ENCODE measurements around the gene GYS1.

The GYS1 gene

DNA sequence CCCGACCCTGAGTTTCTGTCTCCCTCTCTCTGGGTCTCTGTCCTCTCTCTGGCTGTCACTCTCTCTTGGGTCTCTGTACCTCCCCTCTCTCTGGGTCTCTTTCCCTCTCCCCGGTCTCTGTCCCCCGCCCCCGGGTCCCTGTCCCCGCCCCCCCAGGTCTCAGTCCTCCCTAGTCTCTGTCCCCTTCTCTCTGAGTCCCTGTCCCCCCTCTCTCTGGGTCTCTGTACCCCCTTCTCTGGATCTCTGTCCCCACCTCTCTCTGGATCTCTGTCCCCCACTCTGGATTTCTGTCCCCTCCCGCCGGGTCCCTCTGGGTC is 30.3 kb downstream of the GYS1 start:
- no peak for DNase-seq

DNA sequence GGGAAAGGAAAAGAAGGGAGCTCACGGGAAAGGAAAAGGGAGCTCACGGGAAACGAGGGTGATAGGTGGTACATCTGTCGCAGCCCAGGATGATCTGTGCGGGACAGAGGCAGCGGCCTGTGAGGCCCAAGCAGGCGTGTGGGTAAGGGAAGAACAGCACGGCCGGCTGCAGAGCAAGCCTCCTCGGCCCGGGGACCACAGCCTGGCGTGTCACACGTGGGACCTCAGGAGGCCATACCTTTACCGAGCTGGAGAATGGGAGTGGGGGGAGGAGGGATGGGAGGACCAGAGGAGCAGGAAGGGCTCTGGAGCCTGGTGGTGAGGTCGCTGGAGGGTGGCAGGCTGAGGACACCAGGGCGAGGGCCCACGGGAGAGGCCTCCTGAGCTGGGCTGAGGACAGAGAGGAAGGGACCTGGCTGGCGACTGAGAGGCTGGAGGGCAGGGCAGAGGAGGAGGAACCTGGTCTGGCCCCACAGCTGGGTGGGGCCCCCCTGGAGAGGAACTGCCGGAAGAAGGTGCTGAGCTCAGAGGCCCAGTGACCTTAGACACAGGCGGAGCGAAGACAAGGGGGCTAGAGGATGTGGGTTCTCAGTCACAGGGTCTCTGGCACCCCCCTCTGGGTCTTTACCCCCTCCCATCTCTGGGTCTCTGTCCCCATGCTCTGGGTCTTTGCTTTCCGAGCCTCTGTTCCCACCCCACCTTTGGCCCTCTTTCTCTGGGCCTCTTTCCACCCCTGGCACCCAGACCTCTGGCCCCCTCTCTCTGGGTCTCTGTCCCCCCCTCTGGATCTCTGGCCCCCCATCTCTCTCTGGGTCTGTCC is 30.9 kb downstream of the GYS1 start:
- peak; percentile 34 for DNase-seq

DNA sequence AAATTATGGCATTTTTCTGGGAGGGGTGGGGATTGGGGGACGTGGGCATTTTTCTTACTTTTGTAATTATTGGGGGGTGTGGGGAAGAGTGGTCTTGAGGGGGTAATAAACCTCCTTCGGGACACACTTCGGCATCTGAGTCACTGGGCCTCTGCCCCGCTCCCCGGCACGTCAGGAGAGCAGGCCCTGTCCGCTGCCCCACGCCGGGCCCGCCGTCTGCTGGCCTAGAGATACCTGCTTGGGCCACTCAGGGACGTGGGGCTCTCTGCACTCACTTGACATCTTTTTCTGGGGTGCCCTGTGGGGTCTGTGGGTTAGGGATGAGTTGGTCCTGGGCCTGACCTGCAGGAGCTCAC is 31.5 kb downstream of the GYS1 start:
- no peak for DNase-seq

DNA sequence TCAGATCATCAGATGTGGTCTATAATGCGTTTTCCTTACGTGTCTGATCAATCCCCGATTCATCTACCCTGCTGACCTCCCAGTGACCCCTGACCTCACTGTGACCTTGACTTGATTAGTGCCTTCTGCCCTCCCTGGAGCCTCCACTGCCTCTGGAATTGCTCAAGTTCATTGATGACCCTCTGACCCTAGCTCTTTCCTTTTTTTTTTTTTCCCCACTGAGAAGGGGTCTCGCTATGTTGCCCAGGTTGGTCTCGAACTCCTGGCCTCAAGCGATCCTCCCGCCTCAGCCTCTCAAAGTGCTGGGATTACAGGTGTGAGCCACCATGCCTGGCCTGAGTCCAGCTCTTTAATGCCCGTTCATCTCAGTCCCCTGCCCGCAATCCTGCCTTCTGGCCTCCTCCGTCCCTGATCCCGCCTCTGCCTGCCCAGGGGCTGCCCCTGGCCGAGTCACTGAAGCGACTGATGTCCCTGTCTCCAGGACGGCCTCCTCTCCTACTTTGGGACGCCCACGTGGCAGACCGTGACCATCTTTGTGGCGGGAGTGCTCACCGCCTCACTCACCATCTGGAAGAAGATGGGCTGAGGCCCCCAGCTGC is 32.0 kb downstream of the GYS1 start:
- no peak for DNase-seq

DNA sequence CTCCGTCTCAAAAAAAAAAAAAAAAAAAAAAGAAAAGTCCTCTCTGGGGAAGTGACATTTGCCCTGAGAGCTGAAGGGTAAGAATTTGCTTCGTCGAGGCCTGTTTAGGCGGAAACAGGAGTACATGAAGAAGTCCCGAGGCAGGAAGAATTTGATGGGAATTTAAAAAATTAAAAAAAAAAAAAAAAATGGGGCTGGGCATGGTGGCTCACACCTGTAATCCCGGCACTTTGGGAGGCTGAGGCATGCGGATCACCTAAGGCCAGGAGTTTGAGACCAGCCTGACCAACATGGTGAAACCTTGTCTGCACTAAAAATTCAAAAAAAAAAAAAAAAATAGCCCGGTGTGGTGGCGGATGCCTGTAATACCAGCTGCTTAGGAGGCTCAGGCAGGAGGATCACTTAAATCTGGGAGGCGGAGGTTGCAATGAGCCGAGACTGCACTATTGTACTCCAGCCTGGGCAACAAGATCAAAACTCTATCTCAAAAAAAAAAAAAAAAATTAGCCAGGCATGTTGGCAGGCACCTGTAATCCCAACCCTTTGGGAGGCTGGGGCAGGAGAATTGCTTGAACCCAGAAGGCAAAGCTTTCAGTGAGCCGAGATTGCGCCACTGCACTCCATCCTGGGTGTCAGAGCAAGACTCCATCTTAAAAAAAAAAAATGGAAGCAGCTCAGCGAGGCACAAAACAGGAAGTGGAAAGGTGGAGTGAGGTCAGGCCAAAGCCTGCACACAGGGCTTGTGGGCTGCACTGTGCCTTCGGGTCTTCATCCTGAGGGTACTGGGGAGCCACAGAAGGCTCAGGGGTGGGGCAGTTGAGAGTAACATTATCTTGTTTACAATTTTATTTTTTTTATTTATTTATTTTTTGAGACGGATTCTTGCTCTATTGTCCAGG is 33.5 kb downstream of the GYS1 start:
- DNase-seq, result no peak

DNA sequence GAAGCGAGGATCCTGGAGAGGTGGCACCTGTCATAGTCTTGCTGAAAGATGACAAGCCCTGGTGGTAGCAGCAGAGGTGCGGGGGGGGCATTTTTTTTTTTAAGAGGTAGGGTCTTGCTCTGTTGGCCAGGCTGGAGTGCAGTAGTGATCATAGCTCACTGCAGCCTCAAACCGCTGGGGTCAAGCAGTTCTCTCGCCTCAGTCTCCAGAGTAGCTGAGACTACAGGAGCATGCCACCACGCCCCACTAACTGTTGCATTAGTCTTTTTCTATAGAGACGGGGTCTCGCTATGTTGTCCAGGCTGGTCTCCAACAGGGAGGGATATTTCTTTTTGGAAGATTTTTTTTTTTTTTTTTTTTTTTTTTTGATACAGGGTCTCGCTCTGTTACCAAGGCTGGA is 35.1 kb downstream of the GYS1 start:
- no peak for DNase-seq

DNA sequence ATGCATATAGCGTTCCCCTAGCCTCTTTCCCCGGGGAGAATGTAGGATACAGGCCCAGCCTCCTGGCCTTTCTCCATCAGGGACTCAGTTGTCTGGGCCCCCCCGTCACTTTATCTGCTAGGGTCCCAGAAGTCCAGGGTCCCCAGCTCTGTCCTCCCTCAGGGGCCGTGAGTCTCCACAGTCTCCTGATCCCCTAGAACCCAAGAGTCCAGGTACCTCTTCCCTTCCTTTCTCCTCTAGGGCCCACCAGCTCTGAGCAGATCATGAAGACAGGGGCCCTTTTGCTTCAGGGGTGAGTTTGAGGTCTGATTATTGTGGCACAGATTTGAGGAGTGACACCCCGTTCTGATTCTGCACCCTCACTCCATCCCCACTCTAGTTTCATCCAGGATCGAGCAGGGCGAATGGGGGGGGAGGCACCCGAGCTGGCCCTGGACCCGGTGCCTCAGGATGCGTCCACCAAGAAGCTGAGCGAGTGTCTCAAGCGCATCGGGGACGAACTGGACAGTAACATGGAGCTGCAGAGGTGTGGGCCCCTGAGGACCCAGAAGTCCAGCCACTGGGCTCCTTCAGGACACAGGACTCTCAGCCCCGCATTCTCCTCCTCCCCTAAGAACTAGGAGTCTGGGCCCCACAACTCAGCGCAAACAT is 37.7 kb downstream of the GYS1 start:
- no peak for DNase-seq

DNA sequence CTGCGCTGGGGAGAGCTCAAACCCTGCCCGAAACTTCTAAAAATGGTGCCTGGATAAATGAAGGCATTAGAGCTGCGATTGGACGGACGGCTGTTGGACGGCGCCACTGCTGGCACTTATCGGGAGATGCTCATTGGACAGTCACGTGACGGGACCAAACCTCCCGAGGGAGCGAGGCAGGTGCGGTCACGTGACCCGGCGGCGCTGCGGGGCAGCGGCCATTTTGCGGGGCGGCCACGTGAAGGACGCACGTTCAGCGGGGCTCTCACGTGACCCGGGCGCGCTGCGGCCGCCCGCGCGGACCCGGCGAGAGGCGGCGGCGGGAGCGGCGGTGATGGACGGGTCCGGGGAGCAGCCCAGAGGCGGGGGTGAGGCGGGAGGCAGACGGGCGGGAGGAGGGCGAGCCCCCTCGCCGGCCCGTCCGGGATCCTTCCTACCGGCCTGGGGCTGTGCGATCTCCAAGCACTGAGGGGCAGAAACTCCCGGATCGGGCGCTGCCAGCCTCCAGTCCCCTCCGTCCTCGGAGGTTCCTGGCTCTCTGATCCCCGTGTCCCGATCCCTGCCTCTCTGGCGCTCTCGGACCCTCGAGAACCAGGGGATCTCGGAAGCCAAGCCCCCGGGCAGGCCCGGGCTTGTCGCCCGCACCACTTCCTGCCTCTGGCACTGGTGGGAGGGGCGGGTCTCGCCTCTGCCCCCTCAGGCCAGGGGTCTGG is 38.4 kb downstream of the GYS1 start, which contains the start of gene BAX:
TSS of gene BAX (plus strand) at position 281 of the 713 bp plus-strand sequence. CDS start at position 335, 54 bp downstream.
- DNase-seq, result peak; percentile 79

DNA sequence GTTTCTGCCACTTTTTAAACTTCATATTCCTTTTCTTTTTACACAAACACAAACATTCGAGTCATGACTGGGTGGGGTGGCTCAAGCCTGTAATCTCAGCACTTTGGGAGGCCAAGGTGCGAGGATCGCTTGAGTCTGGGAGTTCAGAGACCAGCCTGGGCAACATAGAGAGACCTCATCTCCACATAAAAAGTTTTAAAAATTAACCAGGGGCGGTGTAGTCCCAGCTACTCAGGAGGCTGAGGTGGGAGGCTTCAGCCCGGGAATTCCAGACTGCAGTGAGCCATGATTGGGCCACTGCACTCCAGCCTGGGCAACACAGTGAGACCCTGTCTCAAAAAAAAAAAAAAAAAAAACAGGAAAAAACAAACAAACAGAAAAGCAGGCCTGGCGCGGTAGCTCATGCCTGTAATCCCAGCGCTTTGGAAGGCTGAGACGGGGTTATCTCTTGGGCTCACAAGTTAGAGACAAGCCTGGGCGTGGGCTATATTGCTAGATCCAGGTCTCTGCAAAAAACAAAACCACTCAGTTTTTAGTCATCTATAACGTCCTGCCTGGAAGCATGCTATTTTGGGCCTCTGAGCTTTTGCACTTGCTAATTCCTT is 39.0 kb downstream of the GYS1 start:
- DNase-seq, result no peak

DNA sequence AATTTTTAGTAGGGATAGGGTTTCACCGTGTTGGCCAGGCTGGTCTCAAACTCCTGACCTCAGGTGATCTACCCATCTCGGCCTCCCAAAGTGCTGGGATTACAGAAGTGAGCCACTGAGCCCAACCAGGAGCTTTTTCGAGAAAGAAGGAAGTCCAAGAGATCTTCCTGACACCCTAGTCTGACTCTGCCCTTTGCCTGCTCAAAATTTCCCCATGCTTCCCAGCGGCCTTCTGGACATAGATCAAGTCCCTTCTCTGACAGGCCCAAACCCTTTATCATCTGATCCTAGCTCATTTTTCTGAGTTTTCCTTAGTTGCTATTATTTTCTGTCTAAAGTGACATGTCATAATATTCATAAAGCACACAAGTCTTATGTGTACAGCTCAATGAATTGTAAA is 40.0 kb downstream of the GYS1 start:
- DNase-seq, result no peak

DNA sequence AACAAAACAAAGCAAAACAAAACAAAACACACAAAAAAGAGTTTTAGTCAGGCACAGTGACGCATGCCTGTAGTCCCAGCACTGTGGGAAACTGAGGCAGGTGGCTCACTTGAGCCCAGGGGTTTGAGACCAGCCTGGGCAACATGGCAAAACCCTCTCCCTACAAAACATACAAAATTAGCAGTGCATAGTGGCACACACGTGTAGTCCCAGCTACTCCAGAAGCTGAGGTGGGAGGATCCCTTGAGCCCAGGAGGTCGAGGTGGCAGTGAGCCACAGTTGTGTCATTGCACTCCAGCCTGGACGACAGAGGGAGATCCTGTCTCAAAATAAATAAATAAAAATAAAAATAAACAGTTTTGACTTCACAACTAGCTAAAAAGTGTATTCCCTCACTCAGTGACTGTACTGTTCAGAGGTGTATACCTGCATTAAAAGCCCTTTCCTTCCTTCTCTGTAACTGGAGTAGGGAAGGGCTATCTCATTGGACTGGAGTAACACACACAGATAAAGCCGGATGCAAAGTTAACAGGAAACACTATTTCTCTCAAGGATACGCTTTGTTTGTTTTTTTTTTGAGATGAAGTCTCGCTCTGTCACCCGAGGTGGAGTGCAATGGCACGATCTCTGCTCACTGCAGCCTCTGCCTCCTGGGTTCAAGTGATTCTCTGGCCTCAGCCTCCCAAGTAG is 42.1 kb downstream of the GYS1 start:
- no peak for DNase-seq

DNA sequence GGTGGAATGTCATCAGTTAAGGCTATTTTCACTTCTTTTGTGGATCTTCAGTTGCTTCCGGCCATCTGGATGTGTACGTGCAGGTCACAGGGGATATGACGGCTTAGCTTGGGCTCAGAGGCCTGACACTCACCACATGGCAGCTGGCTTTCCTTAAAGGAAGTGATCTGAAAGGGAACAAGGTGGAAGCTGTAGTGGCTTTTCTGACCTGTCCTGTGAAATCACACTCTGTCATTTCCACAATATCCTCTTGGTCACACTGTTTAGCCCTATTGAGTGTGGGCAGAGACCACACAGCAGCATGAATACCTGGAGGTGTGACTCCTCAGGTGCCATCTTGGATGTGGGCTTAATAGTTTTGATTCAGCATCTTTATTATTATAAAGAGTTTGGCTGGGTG is 43.0 kb downstream of the GYS1 start:
- no peak for DNase-seq

DNA sequence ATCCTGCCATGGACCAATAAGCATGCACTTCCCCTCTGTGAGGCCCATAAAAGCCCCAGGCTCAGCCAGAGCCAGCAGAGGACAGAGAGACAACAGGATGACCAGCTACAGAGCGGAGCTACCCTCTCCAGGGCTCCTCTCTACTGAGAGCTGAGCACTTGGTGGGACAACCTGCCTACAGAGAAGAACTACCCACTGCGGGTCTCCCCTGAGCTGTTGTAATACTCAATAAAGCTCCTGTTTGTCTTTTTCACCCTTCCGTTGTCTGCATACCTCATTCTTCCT is 45.9 kb downstream of the GYS1 start:
- no peak for DNase-seq

DNA sequence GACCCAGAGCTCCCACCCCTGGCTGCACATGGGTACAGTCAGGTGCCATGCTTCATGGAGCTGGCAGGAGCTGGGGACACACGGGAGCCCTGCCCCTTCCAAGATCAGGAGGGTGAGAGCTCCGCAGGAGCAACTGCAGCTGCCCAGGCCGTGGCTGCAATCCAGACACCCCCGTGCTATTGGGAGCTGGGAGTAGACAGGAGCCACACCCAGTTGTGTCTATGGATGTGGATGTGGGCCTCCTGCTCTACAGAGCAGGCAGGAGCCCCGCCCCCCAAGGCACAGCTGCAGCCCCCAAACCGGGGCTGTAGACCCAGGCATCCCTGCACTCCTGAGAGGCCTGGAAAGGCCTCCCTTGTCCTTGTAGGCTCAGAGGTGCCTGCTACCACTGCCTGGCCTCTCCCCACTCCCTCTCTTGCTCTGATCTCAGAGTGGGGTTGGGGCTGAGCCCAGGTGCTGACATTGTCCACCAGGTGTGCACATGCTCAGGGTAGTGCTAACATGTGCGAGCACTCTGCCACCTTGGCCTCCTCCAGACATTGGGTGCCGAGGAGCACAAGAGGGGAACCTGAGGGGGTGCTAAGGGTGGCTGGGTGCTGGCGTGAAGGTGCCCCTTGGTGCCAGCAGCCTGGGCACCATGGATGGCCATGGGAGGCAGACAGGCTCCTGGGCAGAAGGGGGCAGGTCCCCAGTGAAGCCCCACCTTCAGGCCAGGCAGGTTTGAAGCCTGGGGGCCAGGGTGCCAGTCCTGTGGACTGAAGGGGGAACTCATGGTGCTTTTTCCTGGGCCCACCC is 46.4 kb downstream of the GYS1 start:
- DNase-seq, result no peak

DNA sequence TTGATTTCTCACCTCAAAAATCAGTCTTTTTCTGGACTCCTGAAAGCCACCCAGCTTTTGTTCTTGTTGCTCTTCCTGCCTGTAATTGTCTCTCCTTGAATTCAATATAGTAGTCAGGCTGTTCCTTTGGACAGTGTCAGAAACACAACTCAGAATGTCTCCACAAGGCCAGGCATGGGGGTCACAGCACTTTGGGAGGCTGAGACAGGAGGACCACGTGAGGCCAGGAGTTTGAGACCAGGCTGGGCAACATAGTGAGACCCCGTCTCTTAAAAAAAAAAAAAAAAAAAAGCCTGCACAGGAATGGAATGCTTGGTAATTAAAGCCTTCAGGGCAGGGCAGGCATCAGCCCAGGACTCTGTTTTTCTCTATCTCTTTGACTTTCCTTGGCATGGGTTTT is 47.3 kb downstream of the GYS1 start:
- DNase-seq, result no peak

DNA sequence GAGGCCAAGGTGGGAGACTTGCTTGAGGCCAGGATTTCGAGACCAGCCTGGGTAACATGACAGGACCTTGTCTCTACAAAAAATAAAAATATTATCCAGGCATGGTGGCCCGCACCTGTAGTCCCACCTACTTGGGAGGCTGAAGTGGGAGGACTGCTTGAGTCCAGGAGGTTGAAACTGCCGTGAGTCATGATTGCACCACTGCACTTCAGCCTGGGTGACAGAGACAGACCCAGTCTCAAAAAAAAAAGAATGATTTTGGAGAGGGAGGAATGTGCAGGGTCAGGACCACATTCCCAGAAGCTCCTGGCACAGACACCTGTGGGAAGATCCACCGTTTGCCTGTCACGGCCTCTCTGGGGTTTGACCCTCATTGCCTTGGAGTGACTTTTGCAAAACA is 47.7 kb downstream of the GYS1 start:
- DNase-seq, result no peak

DNA sequence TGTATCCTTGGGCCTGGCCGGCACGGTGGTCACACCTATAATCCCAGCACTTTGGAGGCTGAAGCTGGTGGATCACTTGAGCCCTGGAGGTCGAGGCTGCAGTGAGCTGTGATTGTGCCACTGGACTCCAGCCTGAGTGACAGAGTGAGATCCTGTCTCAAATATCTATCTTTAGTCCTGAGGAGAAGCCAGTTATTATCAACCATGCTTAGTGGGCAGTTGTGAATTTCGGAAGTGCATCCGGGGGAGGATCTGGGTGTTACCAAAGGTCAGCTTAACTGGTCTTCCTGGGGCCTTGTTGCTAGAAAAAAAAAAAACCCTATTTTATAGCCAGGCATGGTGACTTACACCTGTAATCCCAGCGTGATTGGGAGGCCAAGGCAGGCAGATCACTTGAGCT is 50.0 kb downstream of the GYS1 start:
- DNase-seq, result no peak

DNA sequence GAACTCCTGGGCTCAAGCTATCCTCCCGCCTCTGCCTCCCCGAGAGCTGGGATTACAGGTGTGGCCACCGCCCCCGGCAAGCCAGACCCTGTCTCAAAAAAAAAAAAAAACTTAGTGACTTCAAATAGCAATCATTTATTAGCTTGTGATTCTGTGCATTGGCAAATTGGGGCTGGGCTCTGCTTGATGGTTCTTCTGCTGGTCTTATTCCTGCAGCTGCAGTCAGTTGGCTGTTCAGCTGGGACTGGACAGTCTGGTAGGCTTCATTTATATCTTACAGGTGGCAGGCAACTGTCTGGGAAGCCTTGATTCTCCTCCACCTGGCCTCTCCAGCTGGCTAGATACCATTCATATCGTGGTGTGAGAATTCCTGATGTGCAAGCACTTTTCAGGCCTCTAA is 52.2 kb downstream of the GYS1 start:
- DNase-seq, result no peak

DNA sequence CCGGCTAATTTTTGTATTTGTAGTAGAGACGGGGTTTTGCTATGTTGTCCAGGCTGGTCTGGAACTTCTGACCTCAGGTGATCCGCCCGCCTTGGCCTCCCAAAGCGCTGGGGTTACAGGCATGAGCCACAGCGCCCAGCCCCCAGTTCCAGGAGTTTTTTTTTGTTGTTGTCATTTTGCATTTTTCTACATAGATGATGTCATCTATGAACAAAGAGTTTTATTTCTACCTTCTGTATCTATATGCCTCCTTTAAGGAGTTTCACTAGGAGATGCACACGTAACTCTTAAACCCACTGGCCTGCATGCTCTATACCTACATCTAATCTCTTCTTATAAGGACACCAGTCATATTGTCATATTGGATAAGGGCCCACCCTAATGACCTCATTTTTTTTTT is 54.9 kb downstream of the GYS1 start:
- no peak for DNase-seq

DNA sequence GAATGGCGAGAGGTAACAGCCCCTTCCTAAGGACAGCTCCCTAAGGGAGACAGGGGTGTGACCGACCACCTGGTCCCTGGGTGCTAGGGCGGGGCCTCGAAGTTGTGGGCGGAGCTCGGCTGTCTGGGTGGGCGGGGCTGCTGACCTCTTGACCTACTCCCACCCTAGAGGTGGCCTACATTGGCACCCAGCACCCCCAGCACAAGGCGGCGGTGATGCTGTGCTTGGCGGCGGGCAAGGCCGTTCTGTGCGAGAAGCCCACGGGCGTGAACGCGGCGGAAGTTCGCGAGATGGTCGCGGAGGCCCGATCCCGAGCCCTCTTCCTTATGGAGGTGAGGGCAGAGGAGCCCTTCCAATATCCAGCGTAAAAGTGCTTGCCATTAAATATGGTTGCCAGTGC is 57.2 kb downstream of the GYS1 start:
- no peak for DNase-seq

DNA sequence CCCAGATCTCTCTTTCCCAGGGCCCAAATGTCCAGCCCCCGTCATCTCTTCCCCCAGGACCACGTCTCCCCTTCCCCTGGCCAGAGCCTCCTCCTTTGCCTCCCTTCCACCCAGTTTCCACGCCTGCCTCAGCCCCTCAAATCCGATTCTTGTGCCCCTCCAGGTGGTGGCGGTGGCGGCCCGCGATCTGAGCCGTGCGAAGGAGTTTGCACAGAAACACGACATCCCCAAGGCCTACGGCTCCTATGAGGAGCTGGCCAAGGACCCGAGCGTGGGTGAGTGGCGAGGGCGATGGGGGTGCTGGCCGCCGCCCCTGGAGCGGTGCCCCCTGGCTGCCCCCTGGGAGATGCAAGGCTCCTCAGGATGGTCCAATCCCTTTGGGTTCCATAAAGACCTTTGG is 58.3 kb downstream of the GYS1 start:
- no peak for DNase-seq
